BJ (cell line): ENCODE results near the gene FAM241A. TPM values are rescaled to one million over a fixed set of nuclear protein-coding genes. Genes with fewer than 3 reads are reported as not detected.
A peak's percentile ranks its signal among the peaks of the same experiment; 100 is the strongest.

Source experiments
- CTCF ChIA-PET: fragments of 350-600 bp; formaldehyde crosslinking; extraction: SDS; loops from one replicate; lab custom pipeline; 2021; ENCODE audit warnings: antibody characterized with exemption, inconsistent platforms; lab: Yijun Ruan, JAX
- POLR2A ChIA-PET: fragments of 300-600 bp; sonication (Branson Sonifier 250); formaldehyde crosslinking; extraction: SDS; loops from one replicate; lab custom pipeline; 2021; ENCODE audit warnings: antibody characterized with exemption; lab: Charles Lee
- DNase-seq: peaks from one replicate; pipeline ENCODE4 v3.0.0-alpha.2; 2011; ENCODE audit warnings: low read depth
- H3K27me3 ChIP-seq: 2 replicates; pipeline ENCODE4 v1.6.0; 2011; ENCODE audit warnings: low read length; ENCODE audit not compliant: control insufficient read depth, insufficient read depth
- H3K36me3 ChIP-seq: 2 replicates; pipeline ENCODE4 v1.5.1; 2011; ENCODE audit warnings: low read length; ENCODE audit not compliant: control insufficient read depth, insufficient read depth
- H3K4me3 ChIP-seq: 2 replicates; pipeline ENCODE4 v1.5.1; 2011; ENCODE audit warnings: low read depth, mild to moderate bottlenecking, control low read depth, low read length
- CTCF ChIP-seq: IDR thresholded peaks from 2 replicates; pipeline ENCODE4 v1.5.1; 2011; ENCODE audit warnings: low read depth, mild to moderate bottlenecking, control low read depth, inconsistent platforms, low read length, moderate library complexity; ENCODE audit not compliant: insufficient read depth
- polyA plus RNA-seq: library from polyadenylated mRNA; depleted of rRNA; stranded (reverse); fragments of >200 nt; gene quantifications from 2 replicates; pipeline ENCODE4 v1.2.3, GENCODE V29; 2011

The FAM241A gene
- polyA plus RNA-seq, 1 experiment, result 0.45 TPM

GRCh38 chr4:112222219-112222955 lies 77.1 kb downstream of the FAM241A start:
- Histone ChIP-seq H3K27me3 (no peaks in the 10 kb centered on the region), H3K4me3 (no peak overlapping the region), H3K36me3 (no peaks in the 10 kb centered on the region)
- no peak for TF ChIP-seq CTCF
- POLR2A ChIA-PET, result no interaction called here
- CTCF ChIA-PET, result no interaction called here
- DNase-seq, result no peak

- Histone ChIP-seq H3K4me3 (no peak overlapping the region), H3K36me3 (no peaks in the 10 kb centered on the region), H3K27me3 (no peaks in the 10 kb centered on the region)
- CTCF ChIA-PET, result interaction anchor here (1.1 to 1.7 kb wide), 3 partner anchors 9 to 125 kb away, joined by 3 to 4 read pairs (median 4); no protein-coding TSS in a partner anchor
- TF ChIP-seq CTCF, result no peak
- no peak for DNase-seq
- POLR2A ChIA-PET, result no interaction called here
These were observed 79.9 kb downstream of the FAM241A start for GRCh38 chr4:112225157-112225556.

GRCh38 chr4:112230879-112231778 lies 85.9 kb downstream of the FAM241A start:
- Histone ChIP-seq H3K36me3 (no peaks in the 10 kb centered on the region), H3K4me3 (peak overlapping the region; percentile 99), H3K27me3 (no peaks in the 10 kb centered on the region)
- ChIA-PET POLR2A (no interaction called here), CTCF (interaction anchor here (1.0 to 8.9 kb wide), 6 partner anchors 10 to 131 kb away, joined by 3 to 114 read pairs (median 7); no protein-coding TSS in a partner anchor)
- DNase-seq, result peak; percentile 80
- TF ChIP-seq CTCF, result no peak

- POLR2A ChIA-PET, result no interaction called here
- H3K27me3 ChIP-seq, result no peaks in the 10 kb centered on the region
- peak; percentile 9 for DNase-seq
- TF ChIP-seq CTCF, result peak; percentile 55
- CTCF ChIA-PET, result interaction anchor here (1.0 to 8.9 kb wide), 8 partner anchors 9 to 132 kb away, joined by 3 to 114 read pairs (median 6); no protein-coding TSS in a partner anchor
- H3K36me3 ChIP-seq, result no peaks in the 10 kb centered on the region
- H3K4me3 ChIP-seq, result peak within 1 kb of the TSS; percentile 99
These were observed 86.8 kb downstream of the FAM241A start, which contains the start of gene AP1AR for GRCh38 chr4:112231779-112232713. AP1AR (plus strand) TSS chr4:112231787; CDS start chr4:112232092, 305 bp downstream.
